Lower lobe of right lung (tissue), 2 donors: Measurements from ENCODE around the gene DIAPH3. TPM values are rescaled to one million over a fixed set of nuclear protein-coding genes. Genes with fewer than 3 reads are reported as not detected.

ENCODE experiments used
- ATAC-seq, 2 donors: fragments of 200-7000 bp; cut with Tn5 transposase; one replicate each; pipeline ENCODE4 v1.9.1; 2020 to 2022; ENCODE audit warnings: mild to moderate bottlenecking in 2 of 2, moderate library complexity in 2 of 2
- DNase-seq: peaks from one replicate; pipeline ENCODE4 v3.0.0-alpha.2; 2020
- H3K27ac ChIP-seq: fragments of 200-600 bp; one replicate; pipeline ENCODE4 v1.8.0; 2022
- H3K27me3 ChIP-seq: fragments of 200-600 bp; one replicate; pipeline ENCODE4 v1.8.0; 2022; ENCODE audit warnings: low read depth
- H3K36me3 ChIP-seq: fragments of 200-600 bp; one replicate; pipeline ENCODE4 v1.8.0; 2022; ENCODE audit warnings: mild to moderate bottlenecking
- H3K4me1 ChIP-seq: fragments of 200-600 bp; one replicate; pipeline ENCODE4 v1.8.0; 2022
- H3K4me3 ChIP-seq: fragments of 200-600 bp; one replicate; pipeline ENCODE4 v1.8.0; 2022; ENCODE audit warnings: mild to moderate bottlenecking
- H3K9me3 ChIP-seq: fragments of 200-600 bp; one replicate; pipeline ENCODE4 v1.8.0; 2022
- intact Hi-C: fragments of 100-400 bp; cut with DNase I; formaldehyde crosslinking; loops from one replicate; pipeline ENCODE4 v1.11.0; 2022
- total RNA-seq: library from RNA; stranded (reverse); fragmentation: NEBNext Ultra II Directional; extraction: Animal tissue kit (Norgen Biotek cat#: 25700); gene quantifications from one replicate; pipeline ENCODE4 v1.2.1, GENCODE V29; 2021
- TF ChIP-seq, protein P1 (sequence below): fragments of 200-600 bp; IDR thresholded peaks from one replicate; pipeline ENCODE4 v1.8.0; 2022; ENCODE audit warnings: antibody characterized with exemption, mild to moderate bottlenecking
- donor health status: DM: no; HTN: yes; CAD: no; lungs with severe emphysema.

Gene DIAPH3
- total RNA-seq, 1 donor from 2014 or later: 3.2 TPM

DNA sequence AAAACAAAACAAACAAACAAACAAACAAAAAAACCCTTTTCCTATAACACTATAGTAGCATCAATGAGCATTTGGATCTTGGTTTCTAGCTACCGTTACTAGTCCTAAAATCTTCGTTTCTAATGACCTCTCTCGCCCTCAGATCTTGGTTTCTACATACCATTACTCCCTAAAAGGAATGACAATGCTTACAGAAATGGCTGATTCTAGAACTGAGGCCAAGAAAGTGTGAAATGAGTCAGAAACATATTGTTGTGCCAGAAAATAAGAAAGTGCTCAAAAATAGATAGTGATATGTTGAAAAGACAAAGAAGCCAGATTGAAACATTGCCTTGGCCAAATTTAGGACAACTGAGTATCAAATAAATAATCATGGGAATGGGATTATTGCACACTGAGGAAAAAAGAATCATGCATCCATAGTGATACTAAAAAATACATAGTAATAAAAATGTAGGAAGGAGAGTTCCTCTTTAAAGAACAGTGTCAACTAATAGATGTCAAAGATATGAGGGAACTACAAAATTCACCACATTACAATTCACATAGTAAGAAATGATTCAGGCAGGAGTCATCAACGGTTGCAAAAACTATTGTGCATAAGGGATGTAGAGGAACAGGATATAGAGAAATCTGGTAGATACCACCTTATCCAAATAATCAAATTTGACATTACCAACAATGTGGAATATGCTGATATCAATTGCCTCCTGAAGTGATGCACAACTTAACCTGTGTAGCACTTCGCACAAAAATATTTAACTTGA, 386.6 kb downstream of the DIAPH3 start:
- Histone ChIP-seq H3K9me3 (no peaks in the 10 kb centered on the region), H3K4me3 (no peak overlapping the region), H3K36me3 (no peaks in the 10 kb centered on the region), H3K27me3 (no peaks in the 10 kb centered on the region), H3K4me1 (no peaks in the 10 kb centered on the region), H3K27ac (no peak overlapping the region)
- TF ChIP-seq, protein P1, sequence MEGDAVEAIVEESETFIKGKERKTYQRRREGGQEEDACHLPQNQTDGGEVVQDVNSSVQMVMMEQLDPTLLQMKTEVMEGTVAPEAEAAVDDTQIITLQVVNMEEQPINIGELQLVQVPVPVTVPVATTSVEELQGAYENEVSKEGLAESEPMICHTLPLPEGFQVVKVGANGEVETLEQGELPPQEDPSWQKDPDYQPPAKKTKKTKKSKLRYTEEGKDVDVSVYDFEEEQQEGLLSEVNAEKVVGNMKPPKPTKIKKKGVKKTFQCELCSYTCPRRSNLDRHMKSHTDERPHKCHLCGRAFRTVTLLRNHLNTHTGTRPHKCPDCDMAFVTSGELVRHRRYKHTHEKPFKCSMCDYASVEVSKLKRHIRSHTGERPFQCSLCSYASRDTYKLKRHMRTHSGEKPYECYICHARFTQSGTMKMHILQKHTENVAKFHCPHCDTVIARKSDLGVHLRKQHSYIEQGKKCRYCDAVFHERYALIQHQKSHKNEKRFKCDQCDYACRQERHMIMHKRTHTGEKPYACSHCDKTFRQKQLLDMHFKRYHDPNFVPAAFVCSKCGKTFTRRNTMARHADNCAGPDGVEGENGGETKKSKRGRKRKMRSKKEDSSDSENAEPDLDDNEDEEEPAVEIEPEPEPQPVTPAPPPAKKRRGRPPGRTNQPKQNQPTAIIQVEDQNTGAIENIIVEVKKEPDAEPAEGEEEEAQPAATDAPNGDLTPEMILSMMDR: no peak
- ATAC-seq (no peak), DNase-seq (no peak)
- intact Hi-C loops: no loop called here

DNA sequence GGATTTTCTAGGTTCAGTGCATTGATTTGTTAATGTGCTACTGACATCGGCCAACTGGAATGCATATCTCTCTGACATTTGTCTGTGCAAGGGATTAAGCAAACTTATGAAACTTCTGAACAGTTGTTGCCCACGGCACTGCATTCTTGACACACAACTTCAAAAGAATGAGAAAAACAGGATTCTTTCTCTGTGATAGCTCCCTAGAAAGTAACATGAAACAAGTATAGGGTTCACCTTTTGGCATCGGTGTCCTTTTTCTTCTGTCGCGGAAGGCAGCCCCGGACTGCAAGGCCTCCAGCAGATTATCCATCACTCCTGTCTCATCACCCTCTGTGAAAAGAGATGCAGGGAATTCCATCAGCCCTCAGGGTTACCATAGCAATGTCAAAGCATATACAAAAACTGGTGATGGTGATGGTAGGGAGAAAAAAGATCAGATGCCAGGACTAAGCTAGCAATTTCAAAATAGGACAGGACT, 389.2 kb downstream of the DIAPH3 start:
- intact Hi-C loops: no loop called here
- no peak for ATAC-seq
- no peaks in the 10 kb centered on the region for H3K27me3 ChIP-seq
- H3K27ac ChIP-seq: no peak overlapping the region
- DNase-seq: no peak
- no peaks in the 10 kb centered on the region for H3K36me3 ChIP-seq
- no peaks in the 10 kb centered on the region for H3K4me1 ChIP-seq
- no peak overlapping the region for H3K4me3 ChIP-seq
- TF ChIP-seq, protein P1: no peak
- H3K9me3 ChIP-seq: no peaks in the 10 kb centered on the region

DNA sequence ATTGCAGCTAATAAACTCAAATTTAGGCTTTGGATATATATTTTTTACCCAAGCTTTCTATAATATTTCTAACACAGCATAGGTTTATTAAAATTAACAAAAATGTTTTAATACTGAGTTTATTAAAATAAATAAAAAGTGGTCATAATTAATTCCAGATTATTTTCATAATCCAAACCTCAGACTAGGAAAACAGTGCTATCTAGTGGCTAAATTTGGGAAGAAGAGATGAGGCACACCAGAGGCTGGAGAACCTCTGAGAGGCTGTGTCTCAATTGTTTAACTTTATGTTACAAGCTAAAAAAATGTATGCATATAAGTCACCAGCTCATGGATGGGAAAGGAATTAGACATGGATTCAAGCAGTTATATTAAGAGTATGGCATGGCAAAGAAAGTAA, 392.5 kb downstream of the DIAPH3 start:
- Histone ChIP-seq H3K27me3 (no peaks in the 10 kb centered on the region), H3K27ac (no peak overlapping the region), H3K4me1 (no peaks in the 10 kb centered on the region), H3K36me3 (no peaks in the 10 kb centered on the region), H3K4me3 (no peak overlapping the region), H3K9me3 (no peaks in the 10 kb centered on the region)
- DNase-seq: no peak
- no peak for ATAC-seq
- intact Hi-C loops: no loop called here
- TF ChIP-seq, protein P1: peak; percentile 54

DNA sequence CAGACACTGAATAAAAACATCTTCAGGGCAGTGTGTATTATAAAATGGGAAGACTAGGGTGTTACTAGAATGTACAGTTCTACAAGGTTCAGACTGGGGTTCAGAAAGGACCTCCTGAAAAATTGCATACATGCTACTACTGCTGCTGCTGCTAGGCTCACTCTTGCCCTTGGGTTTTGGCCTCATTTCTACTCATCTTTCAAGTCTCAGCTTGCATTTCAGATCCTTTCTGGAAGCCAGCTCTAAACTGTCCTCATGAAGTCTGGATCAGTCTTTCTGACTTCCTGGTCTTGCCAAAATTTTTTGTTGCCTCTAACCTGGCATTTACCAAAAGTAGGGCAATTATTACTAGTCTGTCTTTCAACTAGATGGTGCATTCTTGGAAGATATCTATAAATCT, 393.3 kb downstream of the DIAPH3 start:
- DNase-seq: no peak
- ATAC-seq: no peak
- H3K27me3 ChIP-seq: no peaks in the 10 kb centered on the region
- H3K9me3 ChIP-seq: no peaks in the 10 kb centered on the region
- H3K36me3 ChIP-seq: no peaks in the 10 kb centered on the region
- intact Hi-C loops: no loop called here
- TF ChIP-seq, protein P1: no peak
- no peak overlapping the region for H3K27ac ChIP-seq
- H3K4me1 ChIP-seq: no peaks in the 10 kb centered on the region
- no peak overlapping the region for H3K4me3 ChIP-seq

DNA sequence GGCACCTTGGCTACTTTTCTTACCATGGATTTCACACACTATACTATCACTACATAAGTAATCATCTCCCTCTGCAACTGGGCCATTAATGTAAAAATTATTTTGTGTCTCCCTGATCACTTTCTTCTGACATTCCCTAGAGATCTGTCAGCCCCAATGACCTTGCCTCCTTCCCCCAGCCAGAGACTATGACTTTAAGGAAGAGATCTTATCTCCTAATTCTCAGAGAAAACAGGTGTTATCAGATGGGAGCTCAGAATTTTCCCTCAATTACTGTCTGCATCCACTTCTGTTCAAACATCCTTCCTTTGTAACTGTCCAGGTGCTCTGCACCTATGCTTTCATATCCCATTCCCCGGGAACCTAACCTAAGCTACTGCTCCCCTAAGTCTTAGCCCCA, 397.5 kb downstream of the DIAPH3 start:
- no peaks in the 10 kb centered on the region for H3K9me3 ChIP-seq
- ATAC-seq: no peak
- no peaks in the 10 kb centered on the region for H3K27me3 ChIP-seq
- no peaks in the 10 kb centered on the region for H3K36me3 ChIP-seq
- no peak overlapping the region for H3K4me3 ChIP-seq
- no peaks in the 10 kb centered on the region for H3K4me1 ChIP-seq
- no peak overlapping the region for H3K27ac ChIP-seq
- DNase-seq: no peak
- intact Hi-C loops: no loop called here
- TF ChIP-seq, protein P1: no peak
